Suprapubic skin (tissue), 3 donors: ENCODE data around the gene MILR1.

Source experiments
- POLR2A ChIP-seq, 2 donors: fragments of 450-650 bp; IDR thresholded peaks; one replicate each; pipeline ENCODE4 v1.6.1; 2017; ENCODE audit warnings: antibody characterized with exemption in 2 of 2, mild to moderate bottlenecking in 2 of 2, moderate library complexity in 2 of 2
- TF ChIP-seq, protein P1 (sequence below), 2 donors: fragments of 200-600 bp in 1 of 2; fragments of 450-650 bp in 1 of 2; sonication (generic) in 1 of 2; IDR thresholded peaks; one replicate each; pipeline ENCODE4 v1.5.1; 2016 to 2019; ENCODE audit warnings: antibody characterized with exemption in 2 of 2, mild to moderate bottlenecking in 1 of 2, moderate library complexity in 1 of 2

DNA sequence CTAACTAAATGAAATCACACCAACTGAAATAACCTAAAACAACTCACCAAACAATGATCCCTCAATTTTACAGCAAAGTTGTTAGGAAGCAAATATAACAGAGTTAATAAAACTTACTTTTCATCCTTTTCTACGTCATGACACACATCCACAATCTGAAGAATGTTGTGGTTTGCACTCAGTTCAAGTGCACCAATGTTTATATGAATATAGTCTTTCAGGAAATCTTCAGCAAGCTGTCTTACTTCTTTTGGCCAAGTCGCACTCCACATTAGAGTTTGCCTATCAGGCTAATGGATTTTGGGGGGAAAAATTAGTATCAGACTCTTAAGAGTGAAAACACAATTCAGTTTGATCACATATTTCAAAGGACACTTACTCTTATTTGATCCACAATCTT, 53.9 kb downstream of the MILR1 start:
- TF ChIP-seq, protein P1, sequence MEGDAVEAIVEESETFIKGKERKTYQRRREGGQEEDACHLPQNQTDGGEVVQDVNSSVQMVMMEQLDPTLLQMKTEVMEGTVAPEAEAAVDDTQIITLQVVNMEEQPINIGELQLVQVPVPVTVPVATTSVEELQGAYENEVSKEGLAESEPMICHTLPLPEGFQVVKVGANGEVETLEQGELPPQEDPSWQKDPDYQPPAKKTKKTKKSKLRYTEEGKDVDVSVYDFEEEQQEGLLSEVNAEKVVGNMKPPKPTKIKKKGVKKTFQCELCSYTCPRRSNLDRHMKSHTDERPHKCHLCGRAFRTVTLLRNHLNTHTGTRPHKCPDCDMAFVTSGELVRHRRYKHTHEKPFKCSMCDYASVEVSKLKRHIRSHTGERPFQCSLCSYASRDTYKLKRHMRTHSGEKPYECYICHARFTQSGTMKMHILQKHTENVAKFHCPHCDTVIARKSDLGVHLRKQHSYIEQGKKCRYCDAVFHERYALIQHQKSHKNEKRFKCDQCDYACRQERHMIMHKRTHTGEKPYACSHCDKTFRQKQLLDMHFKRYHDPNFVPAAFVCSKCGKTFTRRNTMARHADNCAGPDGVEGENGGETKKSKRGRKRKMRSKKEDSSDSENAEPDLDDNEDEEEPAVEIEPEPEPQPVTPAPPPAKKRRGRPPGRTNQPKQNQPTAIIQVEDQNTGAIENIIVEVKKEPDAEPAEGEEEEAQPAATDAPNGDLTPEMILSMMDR (IDR thresholded peaks at IDR 0.05), result no peak
- no peak for TF ChIP-seq POLR2A (IDR thresholded peaks at IDR 0.05)
